ENCODE results near the gene ECM1. TPM values are rescaled to one million over a fixed set of nuclear protein-coding genes. Genes with fewer than 3 reads are reported as not detected.

Gene ECM1
- total RNA-seq, 1 donor from 2014 or later, result 9.1 TPM

- no peak for DNase-seq (ENCODE audit: low spot score)
- Mint-ChIP-seq H3K4me3 (ENCODE audit: unreplicated experiment) (no peak overlapping the region), H3K9me3 (ENCODE audit: low read depth) (no peaks in the 10 kb centered on the region), H3K36me3 (ENCODE audit: low read depth) (peaks cover 11% of the 10 kb centered on the region), H3K4me1 (ENCODE audit: low read depth) (peaks cover 30% of the 10 kb centered on the region), H3K27ac (ENCODE audit: unreplicated experiment) (no peak overlapping the region), H3K27me3 (ENCODE audit: low read depth) (no peaks in the 10 kb centered on the region)
- no peak for TF ChIP-seq CTCF (IDR thresholded peaks at IDR 0.05)
Observed at GRCh38 chr1:150511551-150511950, 3.6 kb downstream of the ECM1 start.

GRCh38 chr1:150511985-150512660, 4.2 kb downstream of the ECM1 start:
- no peaks in the 10 kb centered on the region for H3K9me3 Mint-ChIP-seq (ENCODE audit: low read depth)
- H3K27ac Mint-ChIP-seq (ENCODE audit: unreplicated experiment), result no peak overlapping the region
- no peaks in the 10 kb centered on the region for H3K27me3 Mint-ChIP-seq (ENCODE audit: low read depth)
- no peak for DNase-seq (ENCODE audit: low spot score)
- H3K36me3 Mint-ChIP-seq (ENCODE audit: low read depth), result peaks cover 10% of the 10 kb centered on the region
- peaks cover 28% of the 10 kb centered on the region for H3K4me1 Mint-ChIP-seq (ENCODE audit: low read depth)
- H3K4me3 Mint-ChIP-seq (ENCODE audit: unreplicated experiment), result no peak overlapping the region
- no peak for TF ChIP-seq CTCF (IDR thresholded peaks at IDR 0.05)

- Mint-ChIP-seq H3K36me3 (ENCODE audit: low read depth) (peaks cover 10% of the 10 kb centered on the region), H3K4me3 (ENCODE audit: unreplicated experiment) (no peak overlapping the region), H3K9me3 (ENCODE audit: low read depth) (no peaks in the 10 kb centered on the region), H3K4me1 (ENCODE audit: low read depth) (peaks cover 23% of the 10 kb centered on the region), H3K27ac (ENCODE audit: unreplicated experiment) (no peak overlapping the region), H3K27me3 (ENCODE audit: low read depth) (no peaks in the 10 kb centered on the region)
- TF ChIP-seq CTCF (IDR thresholded peaks at IDR 0.05), result no peak
- no peak for DNase-seq (ENCODE audit: low spot score)
Observed at GRCh38 chr1:150512846-150513245, 4.9 kb downstream of the ECM1 start.

DNA sequence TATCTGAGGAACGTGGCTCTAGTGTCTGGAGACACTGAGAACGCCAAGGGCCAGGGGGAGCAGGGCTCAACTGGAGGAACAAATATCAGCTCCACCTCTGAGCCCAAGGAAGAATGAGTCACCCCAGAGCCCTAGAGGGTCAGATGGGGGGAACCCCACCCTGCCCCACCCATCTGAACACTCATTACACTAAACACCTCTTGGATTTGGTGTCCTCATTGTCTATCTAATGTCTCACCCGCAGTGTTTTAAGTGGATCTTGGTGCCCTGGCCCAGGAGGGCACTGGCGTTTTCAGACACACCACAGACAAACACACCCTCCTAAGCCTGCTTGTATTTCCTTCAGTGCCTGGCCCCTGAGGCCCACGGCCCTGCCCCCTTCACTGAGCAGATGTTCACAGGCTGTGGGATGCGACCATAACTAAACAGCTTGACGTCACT, 5.5 kb downstream of the ECM1 start:
- peaks cover 19% of the 10 kb centered on the region for H3K4me1 Mint-ChIP-seq (ENCODE audit: low read depth)
- H3K27me3 Mint-ChIP-seq (ENCODE audit: low read depth), result no peaks in the 10 kb centered on the region
- no peaks in the 10 kb centered on the region for H3K9me3 Mint-ChIP-seq (ENCODE audit: low read depth)
- peaks cover 10% of the 10 kb centered on the region for H3K36me3 Mint-ChIP-seq (ENCODE audit: low read depth)
- peak overlapping the region; percentile 61 for H3K27ac Mint-ChIP-seq (ENCODE audit: unreplicated experiment)
- no peak for DNase-seq (ENCODE audit: low spot score)
- H3K4me3 Mint-ChIP-seq (ENCODE audit: unreplicated experiment), result no peak overlapping the region
- TF ChIP-seq CTCF (IDR thresholded peaks at IDR 0.05), result no peak

DNA sequence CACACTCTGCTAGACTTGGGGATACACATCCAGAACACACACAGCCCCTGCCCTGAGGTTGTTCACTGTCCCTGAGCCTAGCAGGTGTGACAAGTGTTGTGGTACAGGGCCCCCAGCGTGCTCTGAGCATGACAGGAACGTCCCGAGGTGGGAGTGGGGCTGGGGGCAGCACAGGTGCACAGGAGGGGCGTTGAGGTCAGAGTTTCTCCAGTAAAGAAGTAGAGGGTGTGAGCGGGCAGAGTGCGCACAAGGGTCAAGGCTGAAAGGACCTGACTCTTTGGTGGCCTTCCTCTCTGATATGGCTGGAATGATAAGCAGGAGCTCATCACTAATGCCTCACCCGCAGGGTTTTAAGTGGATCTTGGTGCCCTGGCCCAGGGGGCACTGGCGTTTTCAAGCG, 6.4 kb downstream of the ECM1 start:
- no peak for TF ChIP-seq CTCF (IDR thresholded peaks at IDR 0.05)
- Mint-ChIP-seq H3K27ac (ENCODE audit: unreplicated experiment) (peak overlapping the region; percentile 91), H3K36me3 (ENCODE audit: low read depth) (peaks cover 10% of the 10 kb centered on the region), H3K27me3 (ENCODE audit: low read depth) (no peaks in the 10 kb centered on the region), H3K4me1 (ENCODE audit: low read depth) (peaks cover 19% of the 10 kb centered on the region), H3K4me3 (ENCODE audit: unreplicated experiment) (peak overlapping the region; percentile 87), H3K9me3 (ENCODE audit: low read depth) (no peaks in the 10 kb centered on the region)
- no peak for DNase-seq (ENCODE audit: low spot score)
